PC-9 (cell line): ENCODE measurements around the gene PRM3.

Source experiments
- EZH2 ChIP-seq: fragments of 200-600 bp; sonication (generic); IDR thresholded peaks from 2 replicates; pipeline ENCODE4 v1.8.0; 2017; ENCODE audit warnings: antibody characterized with exemption, low read depth
- TF ChIP-seq, protein P1 (sequence below): fragments of 200-600 bp; sonication (generic); conservative IDR thresholded peaks from 2 replicates; pipeline ENCODE4 v1.6.1; 2017; ENCODE audit warnings: mixed run types, antibody characterized with exemption, mild to moderate bottlenecking, moderate library complexity

DNA sequence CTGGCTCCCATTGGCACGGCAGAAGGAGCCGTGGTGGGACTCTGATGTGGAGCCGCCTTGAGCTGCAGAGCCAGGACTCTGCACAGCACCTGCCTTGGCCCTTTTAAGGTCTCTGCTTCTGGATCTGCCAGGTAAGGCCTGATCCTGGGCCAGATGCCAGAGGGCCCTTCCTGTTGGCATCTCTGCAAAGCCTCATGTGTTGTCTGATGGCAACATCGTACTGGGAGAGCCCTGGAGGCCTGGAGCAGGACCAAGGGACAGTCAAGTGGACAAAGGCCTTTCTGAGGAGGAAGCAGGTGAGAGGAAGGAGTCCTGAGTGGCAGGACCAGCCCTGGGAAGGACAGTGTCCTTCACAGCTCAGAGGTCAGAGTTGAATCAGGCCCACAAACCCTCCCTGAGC lies 43.5 kb downstream of the PRM3 start:
- TF ChIP-seq, protein P1, sequence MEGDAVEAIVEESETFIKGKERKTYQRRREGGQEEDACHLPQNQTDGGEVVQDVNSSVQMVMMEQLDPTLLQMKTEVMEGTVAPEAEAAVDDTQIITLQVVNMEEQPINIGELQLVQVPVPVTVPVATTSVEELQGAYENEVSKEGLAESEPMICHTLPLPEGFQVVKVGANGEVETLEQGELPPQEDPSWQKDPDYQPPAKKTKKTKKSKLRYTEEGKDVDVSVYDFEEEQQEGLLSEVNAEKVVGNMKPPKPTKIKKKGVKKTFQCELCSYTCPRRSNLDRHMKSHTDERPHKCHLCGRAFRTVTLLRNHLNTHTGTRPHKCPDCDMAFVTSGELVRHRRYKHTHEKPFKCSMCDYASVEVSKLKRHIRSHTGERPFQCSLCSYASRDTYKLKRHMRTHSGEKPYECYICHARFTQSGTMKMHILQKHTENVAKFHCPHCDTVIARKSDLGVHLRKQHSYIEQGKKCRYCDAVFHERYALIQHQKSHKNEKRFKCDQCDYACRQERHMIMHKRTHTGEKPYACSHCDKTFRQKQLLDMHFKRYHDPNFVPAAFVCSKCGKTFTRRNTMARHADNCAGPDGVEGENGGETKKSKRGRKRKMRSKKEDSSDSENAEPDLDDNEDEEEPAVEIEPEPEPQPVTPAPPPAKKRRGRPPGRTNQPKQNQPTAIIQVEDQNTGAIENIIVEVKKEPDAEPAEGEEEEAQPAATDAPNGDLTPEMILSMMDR, result no peak
- TF ChIP-seq EZH2, result no peak
